ENCODE measurements around the gene MRPL40. TPM values are rescaled to one million over a fixed set of nuclear protein-coding genes. Genes with fewer than 3 reads are reported as not detected.
A peak's percentile ranks its signal among the peaks of the same experiment; 100 is the strongest.

MRPL40 gene
- total and polyA plus RNA-seq, 2 donors (not counting 3 experiments of a cell fraction or from before 2014, with no cell fraction given) = 17.5 to 27.4 TPM

DNA sequence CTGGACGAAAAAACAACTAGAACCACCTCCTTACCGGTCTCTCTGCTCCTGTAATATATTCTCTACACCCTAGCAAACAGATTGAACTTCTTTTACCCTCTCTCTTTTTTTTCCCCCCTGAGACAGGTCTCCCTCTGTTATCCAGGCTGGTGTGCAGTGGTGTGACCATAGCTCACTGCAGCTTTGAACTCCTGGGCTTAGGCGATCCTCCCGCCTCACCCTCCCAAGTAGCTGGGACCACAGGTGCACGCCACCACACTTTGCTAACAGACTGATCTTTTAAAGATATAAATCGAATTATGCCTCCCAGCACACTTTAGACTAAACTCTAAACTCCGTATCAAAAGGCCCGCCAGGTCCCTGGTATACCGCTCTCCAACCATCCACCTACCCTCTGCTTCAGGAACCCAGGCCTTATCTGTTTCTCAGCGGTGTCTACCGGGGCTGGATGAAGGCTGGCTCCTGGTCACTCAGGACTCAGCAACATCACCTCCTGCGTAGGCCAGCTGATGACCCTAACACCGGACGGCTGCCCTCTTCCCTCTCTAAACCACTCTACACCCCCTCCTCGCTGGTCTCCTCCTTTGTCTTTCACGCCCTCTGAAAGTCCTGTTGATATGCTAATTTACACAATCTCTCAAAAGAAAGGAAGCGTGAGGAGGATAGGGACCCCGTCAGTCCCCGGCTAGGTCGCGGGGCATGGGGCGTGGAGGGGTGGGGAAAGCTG is 14.4 kb downstream of the MRPL40 start:
- Histone ChIP-seq H3K36me3 (ENCODE audit: control insufficient read depth in 2 of 2, extremely low read depth in 1 of 2, insufficient read depth in 2 of 2, low read length in 2 of 2) (peaks cover 2 to 22% of the 10 kb centered on the region in 2 experiments), H3K9me1 (replicated peaks; ENCODE audit: control insufficient read depth, extremely low read depth, insufficient read depth, low read length) (no peaks in the 10 kb centered on the region), H3K79me2 (ENCODE audit: control insufficient read depth, insufficient read depth, low read length) (peaks cover 47% of the 10 kb centered on the region), H2AFZ (ENCODE audit: low read depth, low read length) (peak overlapping the region; percentile 69), H3K9ac (replicated peaks; ENCODE audit: extremely low read depth, insufficient read depth, low read length) (peak overlapping the region; percentile 83), H3K27ac (ENCODE audit: insufficient read depth, low read depth, low read length) (peak overlapping the region; percentile 49), H3K27me3 (ENCODE audit: control insufficient read depth in 2 of 2, insufficient read depth in 2 of 2, low read length in 2 of 2) (no peaks in the 10 kb centered on the region), H3K4me3 (replicated peaks in 1 of 3; ENCODE audit: insufficient read depth in 1 of 3, low read depth in 1 of 3, low read length in 3 of 3) (peak overlapping the region; percentile 80 to 92 (median 89)), H3K4me1 (ENCODE audit: control insufficient read depth, extremely low read depth, insufficient read depth, low read length) (peaks cover 11% of the 10 kb centered on the region), H3K9me3 (replicated peaks; ENCODE audit: control insufficient read depth, insufficient read depth, low read length) (no peaks in the 10 kb centered on the region), H3K4me2 (ENCODE audit: insufficient read depth, low read length) (peak overlapping the region; percentile 87), H4K20me1 (replicated peaks; ENCODE audit: control insufficient read depth, extremely low read depth, insufficient read depth, low read length) (no peaks in the 10 kb centered on the region)
- peak; percentile 37 for FAIRE-seq
- TF ChIP-seq POLR2AphosphoS5 (IDR thresholded peaks at IDR 0.05; ENCODE audit: insufficient read depth, low read depth, low read length) = no peak
- TF ChIP-seq, protein P1, sequence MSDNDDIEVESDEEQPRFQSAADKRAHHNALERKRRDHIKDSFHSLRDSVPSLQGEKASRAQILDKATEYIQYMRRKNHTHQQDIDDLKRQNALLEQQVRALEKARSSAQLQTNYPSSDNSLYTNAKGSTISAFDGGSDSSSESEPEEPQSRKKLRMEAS (IDR thresholded peaks at IDR 0.05; ENCODE audit: insufficient read depth, insufficient read length) = no peak
- no peak for TF ChIP-seq JUN (IDR thresholded peaks at IDR 0.05; ENCODE audit: borderline replicate concordance, insufficient read depth, insufficient read length, low read depth)
- TF ChIP-seq MYC (IDR thresholded peaks at IDR 0.05; ENCODE audit: low read depth, low read length) = no peak
- TF ChIP-seq GATA2 (IDR thresholded peaks at IDR 0.05; ENCODE audit: insufficient read depth, insufficient read length, low read depth, low read length) = no peak
- no peak for TF ChIP-seq POLR2A (IDR thresholded peaks at IDR 0.05; ENCODE audit: low read depth, low read length)
- no peak for TF ChIP-seq EZH2 (IDR thresholded peaks at IDR 0.05; ENCODE audit: borderline replicate concordance, low read depth, low read length, severe bottlenecking)
- TF ChIP-seq FOS (IDR thresholded peaks at IDR 0.05; ENCODE audit: borderline replicate concordance, insufficient read depth, low read length) = no peak
- TF ChIP-seq, protein P2, sequence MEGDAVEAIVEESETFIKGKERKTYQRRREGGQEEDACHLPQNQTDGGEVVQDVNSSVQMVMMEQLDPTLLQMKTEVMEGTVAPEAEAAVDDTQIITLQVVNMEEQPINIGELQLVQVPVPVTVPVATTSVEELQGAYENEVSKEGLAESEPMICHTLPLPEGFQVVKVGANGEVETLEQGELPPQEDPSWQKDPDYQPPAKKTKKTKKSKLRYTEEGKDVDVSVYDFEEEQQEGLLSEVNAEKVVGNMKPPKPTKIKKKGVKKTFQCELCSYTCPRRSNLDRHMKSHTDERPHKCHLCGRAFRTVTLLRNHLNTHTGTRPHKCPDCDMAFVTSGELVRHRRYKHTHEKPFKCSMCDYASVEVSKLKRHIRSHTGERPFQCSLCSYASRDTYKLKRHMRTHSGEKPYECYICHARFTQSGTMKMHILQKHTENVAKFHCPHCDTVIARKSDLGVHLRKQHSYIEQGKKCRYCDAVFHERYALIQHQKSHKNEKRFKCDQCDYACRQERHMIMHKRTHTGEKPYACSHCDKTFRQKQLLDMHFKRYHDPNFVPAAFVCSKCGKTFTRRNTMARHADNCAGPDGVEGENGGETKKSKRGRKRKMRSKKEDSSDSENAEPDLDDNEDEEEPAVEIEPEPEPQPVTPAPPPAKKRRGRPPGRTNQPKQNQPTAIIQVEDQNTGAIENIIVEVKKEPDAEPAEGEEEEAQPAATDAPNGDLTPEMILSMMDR (IDR thresholded peaks at IDR 0.05; ENCODE audit: extremely low read depth in 1 of 2, insufficient read depth in 1 of 2, low read depth in 1 of 2, low read length in 2 of 2) = no peak
- DNase-seq (ENCODE audit: low read depth, low spot score) = no peak
- ChIA-PET CTCF (interaction anchor here (0.9 to 1.4 kb wide), 4 partner anchors 15 to 267 kb away, joined by 3 to 9 read pairs (median 3); partner anchors contain the start of gene MRPL40), POLR2A (no interaction called here)
- dilution Hi-C loops (cut with MboI; ENCODE audit: extremely low pct_ligation_motif_present, low sequenced_read_pairs) = no loop called here
- BruUV-seq (replicated peaks) = no TSS peak
- intact Hi-C loops (cut with micrococcal nuclease) = loop anchor here (1.0 to 5.0 kb wide), 3 partner anchors 14 to 269 kb away; partner anchors contain the start of genes CDC45, MRPL40, SLC25A1 and UFD1

All from endothelial cell of umbilical vein (primary cell).